DND-41 (cell line): ENCODE data around the gene ESYT3.

Experiments used
- EZH2 ChIP-seq: IDR thresholded peaks from 3 replicates; pipeline ENCODE4 v1.6.1; 2012; ENCODE audit warnings: borderline replicate concordance, low read depth, mild to moderate bottlenecking, moderate library complexity, low read length, inconsistent platforms; ENCODE audit not compliant: severe bottlenecking
- TF ChIP-seq, protein P1 (sequence below): IDR thresholded peaks from 2 replicates; pipeline ENCODE4 v1.5.1; 2012; ENCODE audit warnings: borderline replicate concordance, low read length, moderate library complexity, mild to moderate bottlenecking; ENCODE audit not compliant: poor library complexity, severe bottlenecking; ENCODE audit errors: extremely low read depth

GRCh38 chr3:138498991-138499390, 64.6 kb downstream of the ESYT3 start:
- TF ChIP-seq, protein P1, sequence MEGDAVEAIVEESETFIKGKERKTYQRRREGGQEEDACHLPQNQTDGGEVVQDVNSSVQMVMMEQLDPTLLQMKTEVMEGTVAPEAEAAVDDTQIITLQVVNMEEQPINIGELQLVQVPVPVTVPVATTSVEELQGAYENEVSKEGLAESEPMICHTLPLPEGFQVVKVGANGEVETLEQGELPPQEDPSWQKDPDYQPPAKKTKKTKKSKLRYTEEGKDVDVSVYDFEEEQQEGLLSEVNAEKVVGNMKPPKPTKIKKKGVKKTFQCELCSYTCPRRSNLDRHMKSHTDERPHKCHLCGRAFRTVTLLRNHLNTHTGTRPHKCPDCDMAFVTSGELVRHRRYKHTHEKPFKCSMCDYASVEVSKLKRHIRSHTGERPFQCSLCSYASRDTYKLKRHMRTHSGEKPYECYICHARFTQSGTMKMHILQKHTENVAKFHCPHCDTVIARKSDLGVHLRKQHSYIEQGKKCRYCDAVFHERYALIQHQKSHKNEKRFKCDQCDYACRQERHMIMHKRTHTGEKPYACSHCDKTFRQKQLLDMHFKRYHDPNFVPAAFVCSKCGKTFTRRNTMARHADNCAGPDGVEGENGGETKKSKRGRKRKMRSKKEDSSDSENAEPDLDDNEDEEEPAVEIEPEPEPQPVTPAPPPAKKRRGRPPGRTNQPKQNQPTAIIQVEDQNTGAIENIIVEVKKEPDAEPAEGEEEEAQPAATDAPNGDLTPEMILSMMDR = no peak
- no peak for TF ChIP-seq EZH2
